Esophagus muscularis mucosa (tissue), 3 donors: Measurements from ENCODE around the gene ACO1.

Experiments
- CTCF ChIP-seq, 3 experiments: fragments of 200-600 bp in 2 of 3; fragments of 450-650 bp in 1 of 3; sonication (generic) in 2 of 3; IDR thresholded peaks; one replicate each; pipeline ENCODE4 v1.5.1; 2017 to 2019; ENCODE audit warnings: antibody characterized with exemption in 3 of 3, mild to moderate bottlenecking in 2 of 3, moderate library complexity in 1 of 3
- POLR2A ChIP-seq: fragments of 450-650 bp; IDR thresholded peaks from one replicate; pipeline ENCODE4 v1.6.1; 2017; ENCODE audit warnings: antibody characterized with exemption, moderate library complexity, mild to moderate bottlenecking, low read depth

- TF ChIP-seq CTCF (IDR thresholded peaks at IDR 0.05) (no peak), POLR2A (no peak)
Observed at GRCh38 chr9:32351845-32352244, 32.6 kb upstream of the ACO1 start.
